ENCODE measurements around the gene MYOG. TPM values are rescaled to one million over a fixed set of nuclear protein-coding genes. Genes with fewer than 3 reads are reported as not detected.

Gene MYOG
- total RNA-seq, 2 donors from 2014 or later = not detected

Other genes with a start within 250 kb of the MYOG start
- 10 to 100 TPM in 1 of 2 donors, 1 to 10 TPM in 1; 8.4 to 10.8 TPM for gene RABIF, start 196.9 kb downstream of the MYOG start, total RNA-seq
- 10 to 100 TPM; 43.8 to 52.5 TPM for gene KLHL12, start 158.8 kb downstream of the MYOG start, total RNA-seq
- gene ADIPOR1, start 127.7 kb downstream of the MYOG start, total RNA-seq = 10 to 100 TPM; 72.0 to 75.3 TPM
- 10 to 100 TPM; 24.9 to 30.1 TPM for gene CYB5R1, start 118.8 kb downstream of the MYOG start, total RNA-seq
- gene TMEM183A, start 78.6 kb downstream of the MYOG start, total RNA-seq = 10 to 100 TPM; 63.8 to 80.7 TPM
- 10 to 100 TPM in 1 of 2 donors, 1 to 10 TPM in 1; 5.4 to 18.8 TPM for gene PPFIA4, start 59.5 kb downstream of the MYOG start, total RNA-seq
- not detected for gene ADORA1, start 41.7 kb upstream of the MYOG start, total RNA-seq
- not detected for gene MYBPH, start 89.8 kb upstream of the MYOG start, total RNA-seq
- not detected for gene CHI3L1, start 100.7 kb upstream of the MYOG start, total RNA-seq
- 1 to 10 TPM; 1.4 to 4.7 TPM for gene CHIT1, start 143.7 kb upstream of the MYOG start, total RNA-seq
- gene BTG2, start 219.5 kb upstream of the MYOG start, total RNA-seq = 100 to 1,000 TPM; 138 to 153 TPM